ENCODE data around the gene MFSD6. TPM values are rescaled to one million over a fixed set of nuclear protein-coding genes. Genes with fewer than 3 reads are reported as not detected.

Gene MFSD6
- total RNA-seq, 1 donor from 2014 or later = 50.5 TPM

DNA sequence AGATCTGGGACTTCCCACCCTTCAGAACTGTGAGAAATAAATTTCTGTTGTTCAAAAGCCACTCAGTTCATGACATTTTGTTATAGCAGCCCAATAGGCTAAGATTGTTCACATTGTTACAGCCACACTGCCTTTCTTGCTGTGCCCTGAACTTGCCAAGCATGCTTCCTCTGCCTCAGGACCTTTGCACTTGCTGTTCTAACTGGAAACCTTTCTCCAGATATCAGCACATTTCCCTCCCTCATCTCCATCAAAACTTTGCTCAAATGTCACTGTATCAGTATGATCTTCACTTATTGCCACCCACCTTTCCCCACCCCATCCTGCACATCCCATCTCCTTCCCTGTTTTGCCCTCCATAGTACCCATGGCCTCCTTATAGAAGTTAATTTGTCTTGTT lies 32.1 kb upstream of the MFSD6 start:
- Histone ChIP-seq H3K27me3 (ENCODE audit: low read depth) (no peaks in the 10 kb centered on the region), H3K36me3 (peaks cover 2% of the 10 kb centered on the region), H3K9me3 (no peaks in the 10 kb centered on the region), H3K4me3 (no peak overlapping the region), H3K27ac (no peak overlapping the region), H3K4me1 (peaks cover 4% of the 10 kb centered on the region)
- no peak for ATAC-seq
- intact Hi-C loops (cut with DNase I) = no loop called here
- TF ChIP-seq CTCF (IDR thresholded peaks at IDR 0.05) = no peak
- DNase-seq = no peak

DNA sequence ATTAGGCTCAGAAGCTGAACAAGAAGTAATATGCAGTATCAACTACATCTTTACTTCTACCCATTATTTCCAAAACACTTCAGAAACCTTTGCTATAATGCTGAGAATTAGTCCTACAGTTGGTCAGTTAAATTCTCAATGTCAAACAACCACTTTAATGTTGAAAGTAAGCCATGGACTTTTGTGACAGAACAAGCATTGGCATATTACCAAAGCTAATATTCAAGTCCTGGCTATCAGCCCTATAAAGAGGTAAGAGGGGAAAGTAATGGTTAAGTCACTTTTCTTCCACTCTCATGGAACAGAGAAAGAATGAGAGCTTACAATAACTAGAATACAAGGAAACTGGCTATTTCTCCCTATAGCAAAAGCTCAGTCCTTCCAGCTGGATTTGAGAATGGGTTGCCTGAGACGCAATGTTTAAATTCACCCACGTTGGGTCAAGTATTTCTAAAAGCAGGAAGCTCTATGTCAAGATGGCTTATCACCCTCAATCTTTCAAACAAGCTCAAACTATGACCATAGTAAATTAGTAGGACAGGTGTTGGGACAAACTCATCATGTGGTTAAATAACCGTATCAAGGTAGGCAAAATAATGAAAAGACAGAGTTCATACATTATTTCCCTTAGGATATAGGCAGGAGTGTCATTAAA lies 31.4 kb upstream of the MFSD6 start:
- Histone ChIP-seq H3K27ac (no peak overlapping the region), H3K9me3 (no peaks in the 10 kb centered on the region), H3K36me3 (no peaks in the 10 kb centered on the region), H3K27me3 (ENCODE audit: low read depth) (no peaks in the 10 kb centered on the region), H3K4me3 (no peak overlapping the region), H3K4me1 (peaks cover 4% of the 10 kb centered on the region)
- intact Hi-C loops (cut with DNase I) = no loop called here
- no peak for DNase-seq
- peak in 1 of 2 donors; percentile 5 for ATAC-seq
- TF ChIP-seq CTCF (IDR thresholded peaks at IDR 0.05) = no peak

DNA sequence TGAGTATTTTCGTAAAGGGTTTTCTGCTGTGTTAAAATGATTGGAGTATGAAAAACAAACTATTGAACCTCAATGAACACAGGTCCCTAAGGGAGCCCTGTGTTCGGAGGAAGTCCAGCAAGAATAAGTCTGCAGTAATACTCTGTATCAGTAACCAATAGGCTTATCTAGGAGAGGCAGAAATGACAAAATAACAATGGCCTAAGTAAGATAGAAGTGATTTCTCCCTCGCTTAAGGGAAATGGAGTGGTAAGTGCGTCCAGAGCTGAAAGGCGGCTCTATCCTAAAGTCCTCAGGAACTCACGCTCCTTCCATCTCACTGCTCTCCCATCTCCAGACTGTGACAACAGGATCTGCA lies 29.3 kb upstream of the MFSD6 start:
- DNase-seq (no peak), ATAC-seq (no peak)
- Histone ChIP-seq H3K36me3 (no peaks in the 10 kb centered on the region), H3K27ac (no peak overlapping the region), H3K4me3 (no peak overlapping the region), H3K9me3 (no peaks in the 10 kb centered on the region), H3K27me3 (ENCODE audit: low read depth) (no peaks in the 10 kb centered on the region), H3K4me1 (peaks cover 4% of the 10 kb centered on the region)
- TF ChIP-seq CTCF (IDR thresholded peaks at IDR 0.05) = no peak
- intact Hi-C loops (cut with DNase I) = no loop called here

- DNase-seq (peak; percentile 68), ATAC-seq (peak; percentile 96 to 98)
- no peaks in the 10 kb centered on the region for H3K27me3 ChIP-seq (ENCODE audit: low read depth)
- peaks cover 4% of the 10 kb centered on the region for H3K4me1 ChIP-seq
- H3K27ac ChIP-seq = no peak overlapping the region
- intact Hi-C loops (cut with DNase I) = no loop called here
- no peak for TF ChIP-seq CTCF (IDR thresholded peaks at IDR 0.05)
- no peaks in the 10 kb centered on the region for H3K36me3 ChIP-seq
- no peaks in the 10 kb centered on the region for H3K9me3 ChIP-seq
- H3K4me3 ChIP-seq = no peak overlapping the region
Observed at GRCh38 chr2:190379249-190379964, 28.7 kb upstream of the MFSD6 start.

GRCh38 chr2:190380962-190381412 lies 27.2 kb upstream of the MFSD6 start:
- no peak for TF ChIP-seq CTCF (IDR thresholded peaks at IDR 0.05)
- no peak for DNase-seq
- no peak for ATAC-seq
- H3K9me3 ChIP-seq = no peaks in the 10 kb centered on the region
- no peak overlapping the region for H3K4me3 ChIP-seq
- H3K27me3 ChIP-seq (ENCODE audit: low read depth) = no peaks in the 10 kb centered on the region
- intact Hi-C loops (cut with DNase I) = no loop called here
- H3K36me3 ChIP-seq = no peaks in the 10 kb centered on the region
- H3K27ac ChIP-seq = no peak overlapping the region
- H3K4me1 ChIP-seq = peaks cover 4% of the 10 kb centered on the region

All from lower lobe of right lung (tissue), 2 donors.